Epithelial cell of esophagus (primary cell): ENCODE measurements around the gene SCN10A.

ENCODE experiments used
- DNase-seq: peaks from one replicate; pipeline ENCODE4 v3.0.0; 2010; ENCODE audit warnings: low read depth
- H3K4me3 ChIP-seq: 2 replicates; pipeline ENCODE4 v1.5.1; 2011; ENCODE audit warnings: mild to moderate bottlenecking, low read length, control low read depth
- TF ChIP-seq, protein P1 (sequence below): IDR thresholded peaks from 2 replicates; pipeline ENCODE4 v1.5.1; 2011; ENCODE audit warnings: low read depth, mild to moderate bottlenecking, low read length, control low read depth, inconsistent platforms; ENCODE audit not compliant: insufficient read depth; ENCODE audit errors: missing control alignments

SCN10A gene

GRCh38 chr3:38835939-38836338 is 19.9 kb upstream of the SCN10A start:
- DNase-seq: no peak
- H3K4me3 ChIP-seq: no peak overlapping the region
- TF ChIP-seq, protein P1, sequence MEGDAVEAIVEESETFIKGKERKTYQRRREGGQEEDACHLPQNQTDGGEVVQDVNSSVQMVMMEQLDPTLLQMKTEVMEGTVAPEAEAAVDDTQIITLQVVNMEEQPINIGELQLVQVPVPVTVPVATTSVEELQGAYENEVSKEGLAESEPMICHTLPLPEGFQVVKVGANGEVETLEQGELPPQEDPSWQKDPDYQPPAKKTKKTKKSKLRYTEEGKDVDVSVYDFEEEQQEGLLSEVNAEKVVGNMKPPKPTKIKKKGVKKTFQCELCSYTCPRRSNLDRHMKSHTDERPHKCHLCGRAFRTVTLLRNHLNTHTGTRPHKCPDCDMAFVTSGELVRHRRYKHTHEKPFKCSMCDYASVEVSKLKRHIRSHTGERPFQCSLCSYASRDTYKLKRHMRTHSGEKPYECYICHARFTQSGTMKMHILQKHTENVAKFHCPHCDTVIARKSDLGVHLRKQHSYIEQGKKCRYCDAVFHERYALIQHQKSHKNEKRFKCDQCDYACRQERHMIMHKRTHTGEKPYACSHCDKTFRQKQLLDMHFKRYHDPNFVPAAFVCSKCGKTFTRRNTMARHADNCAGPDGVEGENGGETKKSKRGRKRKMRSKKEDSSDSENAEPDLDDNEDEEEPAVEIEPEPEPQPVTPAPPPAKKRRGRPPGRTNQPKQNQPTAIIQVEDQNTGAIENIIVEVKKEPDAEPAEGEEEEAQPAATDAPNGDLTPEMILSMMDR: no peak

- TF ChIP-seq, protein P1: no peak
- H3K4me3 ChIP-seq: no peak overlapping the region
- DNase-seq: no peak
Measured at GRCh38 chr3:38834717-38835116, 18.7 kb upstream of the SCN10A start.

GRCh38 chr3:38834110-38834509 is 18.1 kb upstream of the SCN10A start:
- TF ChIP-seq, protein P1: no peak
- peak; percentile 12 for DNase-seq
- H3K4me3 ChIP-seq: no peak overlapping the region

- DNase-seq: peak; percentile 72
Measured at GRCh38 chr3:38829404-38829803, 13.4 kb upstream of the SCN10A start.

GRCh38 chr3:38828681-38829080 is 12.7 kb upstream of the SCN10A start:
- TF ChIP-seq, protein P1: no peak
- DNase-seq: no peak
- no peak overlapping the region for H3K4me3 ChIP-seq

More at GRCh38 chr3:38829404-38829803, 13.4 kb upstream of the SCN10A start:
- H3K4me3 ChIP-seq: no peak overlapping the region
- TF ChIP-seq, protein P1: no peak

GRCh38 chr3:38827791-38828190 is 11.8 kb upstream of the SCN10A start:
- TF ChIP-seq, protein P1: no peak
- H3K4me3 ChIP-seq: no peak overlapping the region
- no peak for DNase-seq

GRCh38 chr3:38826001-38826400 is 10.0 kb upstream of the SCN10A start:
- no peak for DNase-seq
- no peak overlapping the region for H3K4me3 ChIP-seq
- TF ChIP-seq, protein P1: no peak
